Vagina (tissue), 2 donors: ENCODE measurements around the gene WASL. TPM values are rescaled to one million over a fixed set of nuclear protein-coding genes. Genes with fewer than 3 reads are reported as not detected.

Experiments used
- DNase-seq, 2 donors: peaks; one replicate each; pipeline ENCODE4 v3.0.0-alpha.2; 2017; ENCODE audit errors: extremely low spot score in 2 of 2
- H3K27ac ChIP-seq: fragments of 200-600 bp; sonication (generic); one replicate; pipeline ENCODE4 v1.5.1; 2019
- H3K27me3 ChIP-seq: fragments of 200-600 bp; sonication (generic); one replicate; pipeline ENCODE4 v1.5.1; 2019
- H3K36me3 ChIP-seq, 2 donors: fragments of 200-600 bp; sonication (generic); one replicate each; pipeline ENCODE4 v1.5.1; 2017 to 2019
- H3K4me1 ChIP-seq: fragments of 200-600 bp; sonication (generic); one replicate; pipeline ENCODE4 v1.5.1; 2019
- H3K4me3 ChIP-seq, 2 donors: fragments of 200-600 bp; sonication (generic); 1 replicate in 1 of 2; 2 replicates in 1 of 2; pipeline ENCODE4 v1.5.1; 2016 to 2019
- H3K9me3 ChIP-seq: fragments of 200-600 bp; sonication (generic); one replicate; pipeline ENCODE4 v1.5.1; 2019
- POLR2A ChIP-seq, 2 donors: fragments of 450-650 bp; IDR thresholded peaks; one replicate each; pipeline ENCODE4 v1.6.1; 2017; ENCODE audit warnings: antibody characterized with exemption in 2 of 2, mild to moderate bottlenecking in 2 of 2, moderate library complexity in 2 of 2
- POLR2AphosphoS5 ChIP-seq, 2 donors: sonication (generic); formaldehyde crosslinking; IDR thresholded peaks; one replicate each; pipeline ENCODE4 v1.9.0; 2017; ENCODE audit warnings: antibody characterized with exemption in 2 of 2, mild to moderate bottlenecking in 2 of 2, low read depth in 1 of 2; ENCODE audit not compliant: insufficient read depth in 1 of 2
- intact Hi-C: fragments of 100-400 bp; cut with DNase I; formaldehyde crosslinking; loops from one replicate; pipeline ENCODE4 v1.15.1; 2023
- total RNA-seq: library from RNA; depleted of rRNA; stranded (reverse); fragments of >200 nt; gene quantifications from one replicate; pipeline ENCODE4 v1.2.3, GENCODE V29; 2016
- TF ChIP-seq, protein P1 (sequence below), 3 experiments: fragments of 450-650 bp in 2 of 3; fragments of 200-600 bp in 1 of 3; sonication (generic) in 1 of 3; IDR thresholded peaks; one replicate each; pipeline ENCODE4 v1.5.1; 2017 to 2019; ENCODE audit warnings: antibody characterized with exemption in 3 of 3, mild to moderate bottlenecking in 2 of 3, moderate library complexity in 2 of 3

Gene WASL
- total RNA-seq, 1 donor from 2014 or later, result 24.8 TPM

DNA sequence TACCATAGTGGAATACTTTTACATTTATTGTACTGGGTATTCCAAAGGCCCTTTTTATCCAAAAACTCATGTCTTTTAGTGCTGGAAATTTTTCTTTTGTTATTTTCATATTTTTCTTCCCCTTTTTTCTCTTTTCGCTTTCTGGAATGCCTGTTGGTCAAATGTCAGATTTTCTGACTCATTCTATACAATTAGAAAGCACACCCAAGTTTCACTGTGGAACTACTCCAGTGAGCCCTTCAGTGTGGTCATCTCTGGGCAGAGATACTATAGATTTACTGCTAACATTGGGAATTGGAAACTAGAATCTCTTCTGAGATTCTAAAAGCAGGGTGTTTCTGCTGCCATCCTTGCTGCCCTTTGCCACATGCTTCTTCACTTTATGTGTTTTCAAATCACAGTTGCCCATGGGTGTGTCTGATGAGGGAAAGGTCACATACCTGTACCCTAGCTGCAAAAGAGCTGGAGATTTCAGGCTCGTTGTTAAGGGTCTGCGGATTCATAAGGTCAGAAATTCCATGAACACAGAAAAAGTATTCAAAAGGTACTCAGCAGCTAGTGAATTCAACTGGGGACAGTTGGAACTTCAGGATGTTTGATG is 5.6 kb upstream of the WASL start:
- no peak for TF ChIP-seq POLR2A (IDR thresholded peaks at IDR 0.05)
- TF ChIP-seq, protein P1, sequence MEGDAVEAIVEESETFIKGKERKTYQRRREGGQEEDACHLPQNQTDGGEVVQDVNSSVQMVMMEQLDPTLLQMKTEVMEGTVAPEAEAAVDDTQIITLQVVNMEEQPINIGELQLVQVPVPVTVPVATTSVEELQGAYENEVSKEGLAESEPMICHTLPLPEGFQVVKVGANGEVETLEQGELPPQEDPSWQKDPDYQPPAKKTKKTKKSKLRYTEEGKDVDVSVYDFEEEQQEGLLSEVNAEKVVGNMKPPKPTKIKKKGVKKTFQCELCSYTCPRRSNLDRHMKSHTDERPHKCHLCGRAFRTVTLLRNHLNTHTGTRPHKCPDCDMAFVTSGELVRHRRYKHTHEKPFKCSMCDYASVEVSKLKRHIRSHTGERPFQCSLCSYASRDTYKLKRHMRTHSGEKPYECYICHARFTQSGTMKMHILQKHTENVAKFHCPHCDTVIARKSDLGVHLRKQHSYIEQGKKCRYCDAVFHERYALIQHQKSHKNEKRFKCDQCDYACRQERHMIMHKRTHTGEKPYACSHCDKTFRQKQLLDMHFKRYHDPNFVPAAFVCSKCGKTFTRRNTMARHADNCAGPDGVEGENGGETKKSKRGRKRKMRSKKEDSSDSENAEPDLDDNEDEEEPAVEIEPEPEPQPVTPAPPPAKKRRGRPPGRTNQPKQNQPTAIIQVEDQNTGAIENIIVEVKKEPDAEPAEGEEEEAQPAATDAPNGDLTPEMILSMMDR (IDR thresholded peaks at IDR 0.05), result no peak
- no peak for TF ChIP-seq POLR2AphosphoS5 (IDR thresholded peaks at IDR 0.05; ENCODE audit: insufficient read depth in 1 of 2, low read depth in 1 of 2)
- no peak overlapping the region for H3K4me3 ChIP-seq
- no peaks in the 10 kb centered on the region for H3K27me3 ChIP-seq
- no peaks in the 10 kb centered on the region for H3K36me3 ChIP-seq
- DNase-seq, result no peak
- H3K9me3 ChIP-seq, result no peaks in the 10 kb centered on the region
- peaks cover 20% of the 10 kb centered on the region for H3K4me1 ChIP-seq
- no peak overlapping the region for H3K27ac ChIP-seq
- intact Hi-C loops, result no loop called here

DNA sequence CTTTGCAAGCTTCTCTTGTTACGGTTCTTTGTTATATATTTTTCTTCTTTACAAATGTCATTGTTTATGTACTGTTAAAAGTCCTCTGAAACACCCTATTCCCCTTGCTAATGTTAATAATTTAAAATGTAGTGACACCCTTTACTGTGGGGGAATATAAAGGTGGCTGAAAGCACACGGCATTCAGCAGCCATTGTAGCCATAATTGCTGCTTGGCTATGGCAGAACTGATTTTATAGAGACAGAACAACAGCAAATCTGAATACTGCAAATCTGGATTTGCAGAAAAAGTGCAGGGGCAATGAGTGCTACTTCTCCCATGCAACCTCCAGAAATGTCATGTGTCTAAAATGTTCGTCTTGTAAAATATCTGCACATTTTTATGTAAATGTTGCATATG is 3.7 kb upstream of the WASL start:
- Histone ChIP-seq H3K27me3 (no peaks in the 10 kb centered on the region), H3K4me1 (peaks cover 23% of the 10 kb centered on the region), H3K36me3 (no peaks in the 10 kb centered on the region), H3K4me3 (no peak overlapping the region), H3K27ac (no peak overlapping the region), H3K9me3 (no peaks in the 10 kb centered on the region)
- intact Hi-C loops, result no loop called here
- no peak for DNase-seq
- TF ChIP-seq POLR2AphosphoS5 (IDR thresholded peaks at IDR 0.05; ENCODE audit: insufficient read depth in 1 of 2, low read depth in 1 of 2) (no peak), POLR2A (IDR thresholded peaks at IDR 0.05) (no peak)
- TF ChIP-seq, protein P1 (IDR thresholded peaks at IDR 0.05), result no peak

DNA sequence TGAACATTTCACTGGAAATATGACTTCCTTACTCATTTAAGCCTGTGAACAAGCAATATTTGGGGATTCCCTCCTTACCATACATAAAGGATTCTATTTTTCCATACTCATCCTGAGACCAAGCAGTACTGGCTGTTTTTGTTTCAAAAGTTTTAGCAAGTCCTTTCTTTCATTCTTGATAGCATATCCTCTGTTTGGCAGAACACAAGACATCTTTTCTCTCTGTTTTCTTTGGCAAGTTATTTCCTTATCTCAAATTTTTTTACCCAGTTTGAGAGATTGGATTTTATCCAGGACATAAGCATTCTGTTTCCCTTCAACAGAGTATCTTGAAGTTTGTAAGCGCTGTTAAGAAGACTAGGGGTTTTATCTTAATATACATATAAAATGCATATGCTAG is 3.0 kb upstream of the WASL start:
- intact Hi-C loops, result no loop called here
- no peaks in the 10 kb centered on the region for H3K36me3 ChIP-seq
- no peak overlapping the region for H3K27ac ChIP-seq
- no peak for DNase-seq
- H3K4me1 ChIP-seq, result peaks cover 30% of the 10 kb centered on the region
- H3K27me3 ChIP-seq, result no peaks in the 10 kb centered on the region
- H3K4me3 ChIP-seq, result no peak overlapping the region
- no peak for TF ChIP-seq POLR2A (IDR thresholded peaks at IDR 0.05)
- TF ChIP-seq, protein P1 (IDR thresholded peaks at IDR 0.05), result no peak
- TF ChIP-seq POLR2AphosphoS5 (IDR thresholded peaks at IDR 0.05; ENCODE audit: insufficient read depth in 1 of 2, low read depth in 1 of 2), result no peak
- H3K9me3 ChIP-seq, result no peaks in the 10 kb centered on the region

DNA sequence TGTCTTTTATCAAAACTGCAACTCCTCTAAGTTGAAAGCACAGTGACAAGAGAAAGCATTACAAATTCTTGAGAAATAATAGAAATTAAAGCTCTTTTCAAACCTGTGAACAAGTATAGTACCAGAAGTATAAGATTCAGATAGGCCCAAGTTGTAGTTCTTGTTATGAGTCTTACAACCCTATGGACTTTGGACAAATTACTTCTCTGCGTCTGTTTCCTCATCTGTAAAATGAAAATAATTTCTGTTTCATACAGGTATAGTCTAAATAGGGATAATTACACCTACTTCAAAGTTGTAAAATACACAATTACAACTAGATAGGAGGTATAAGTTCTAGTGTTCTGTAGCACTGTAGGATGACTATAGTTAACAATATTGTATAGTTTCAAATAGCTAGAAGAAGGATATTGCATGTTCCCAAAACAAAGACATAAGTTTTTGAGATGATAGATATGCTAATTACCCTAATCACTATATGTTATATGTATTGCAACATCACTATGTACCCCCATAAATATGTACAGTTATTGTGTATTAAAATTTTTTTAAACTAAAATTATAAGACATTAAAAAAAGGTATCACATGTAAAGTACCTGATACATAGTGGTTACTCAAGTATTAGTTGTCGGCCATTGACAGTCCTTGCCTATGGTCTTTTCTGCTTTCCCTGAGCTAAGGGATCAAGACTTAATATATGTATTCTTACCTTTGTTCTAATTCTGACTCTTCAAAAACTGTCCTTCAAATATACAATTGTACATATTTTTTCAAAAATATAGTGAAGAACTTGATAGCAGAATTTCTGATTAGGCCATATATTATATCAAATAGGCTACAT is 1.8 kb upstream of the WASL start:
- H3K27ac ChIP-seq, result no peak overlapping the region
- no peaks in the 10 kb centered on the region for H3K27me3 ChIP-seq
- DNase-seq, result no peak
- intact Hi-C loops, result no loop called here
- peaks cover 42% of the 10 kb centered on the region for H3K4me1 ChIP-seq
- no peaks in the 10 kb centered on the region for H3K9me3 ChIP-seq
- peak overlapping the region in 1 of 2 donors; percentile 78 for H3K4me3 ChIP-seq
- no peaks in the 10 kb centered on the region for H3K36me3 ChIP-seq
- TF ChIP-seq POLR2AphosphoS5 (IDR thresholded peaks at IDR 0.05; ENCODE audit: insufficient read depth in 1 of 2, low read depth in 1 of 2), result no peak
- no peak for TF ChIP-seq POLR2A (IDR thresholded peaks at IDR 0.05)
- TF ChIP-seq, protein P1 (IDR thresholded peaks at IDR 0.05), result no peak

DNA sequence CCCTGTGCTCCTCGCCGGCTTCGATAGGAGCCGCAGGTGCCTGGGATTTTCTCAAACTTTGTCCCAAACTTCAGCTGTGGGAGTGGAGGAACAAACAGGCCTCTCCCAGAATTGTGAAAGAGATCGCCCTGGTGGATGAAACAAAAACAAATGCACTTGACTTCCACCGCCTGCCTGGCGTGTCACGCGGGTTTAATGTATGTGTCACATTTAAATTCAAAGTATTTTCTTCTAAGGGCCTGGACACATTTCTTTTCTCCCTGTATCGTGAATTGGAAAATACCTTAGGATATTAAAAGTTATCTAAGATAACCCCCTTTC is 694 bp upstream of the WASL start:
- TF ChIP-seq POLR2A (IDR thresholded peaks at IDR 0.05) (no peak), POLR2AphosphoS5 (IDR thresholded peaks at IDR 0.05; ENCODE audit: insufficient read depth in 1 of 2, low read depth in 1 of 2) (peak in 1 of 2 donors; percentile 30)
- H3K4me1 ChIP-seq, result peaks cover 53% of the 10 kb centered on the region
- H3K4me3 ChIP-seq, result peak overlapping the region; percentile 78 to 92
- no peaks in the 10 kb centered on the region for H3K36me3 ChIP-seq
- intact Hi-C loops, result no loop called here
- H3K27me3 ChIP-seq, result no peaks in the 10 kb centered on the region
- H3K27ac ChIP-seq, result peak overlapping the region; percentile 96
- no peaks in the 10 kb centered on the region for H3K9me3 ChIP-seq
- no peak for DNase-seq
